ENCODE results near the gene HOXA2.

HOXA2 gene

DNA sequence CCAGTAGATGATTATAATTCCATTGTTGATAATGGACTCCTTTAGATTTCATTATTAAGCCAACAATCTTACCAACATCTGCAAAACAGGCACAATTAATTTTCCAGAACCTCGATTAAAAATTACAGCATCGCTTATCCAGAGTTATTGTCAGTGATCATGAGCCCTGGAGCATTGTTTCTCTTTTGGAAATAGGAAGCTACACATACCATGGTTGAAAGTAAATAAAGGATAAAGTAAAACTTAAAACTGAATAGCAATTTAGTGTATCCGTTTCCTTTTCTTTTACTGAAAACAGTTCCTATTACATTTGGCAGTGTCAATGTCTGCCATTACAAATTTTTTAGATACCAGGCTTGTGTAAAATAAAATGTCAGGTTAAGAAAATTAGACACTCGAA is 9.9 kb upstream of the HOXA2 start:
- Mint-ChIP-seq H3K27ac (no peak overlapping the region), H3K27me3 (no peaks in the 10 kb centered on the region), H3K4me3 (no peak overlapping the region), H3K36me3 (ENCODE audit: low read depth) (no peaks in the 10 kb centered on the region), H3K4me1 (ENCODE audit: low read depth) (no peaks in the 10 kb centered on the region), H3K9me3 (no peaks in the 10 kb centered on the region)

GRCh38 chr7:27111751-27112277 is 9.3 kb upstream of the HOXA2 start:
- Mint-ChIP-seq H3K27ac (no peak overlapping the region), H3K36me3 (ENCODE audit: low read depth) (no peaks in the 10 kb centered on the region), H3K4me3 (no peak overlapping the region), H3K4me1 (ENCODE audit: low read depth) (no peaks in the 10 kb centered on the region), H3K9me3 (no peaks in the 10 kb centered on the region), H3K27me3 (no peaks in the 10 kb centered on the region)

DNA sequence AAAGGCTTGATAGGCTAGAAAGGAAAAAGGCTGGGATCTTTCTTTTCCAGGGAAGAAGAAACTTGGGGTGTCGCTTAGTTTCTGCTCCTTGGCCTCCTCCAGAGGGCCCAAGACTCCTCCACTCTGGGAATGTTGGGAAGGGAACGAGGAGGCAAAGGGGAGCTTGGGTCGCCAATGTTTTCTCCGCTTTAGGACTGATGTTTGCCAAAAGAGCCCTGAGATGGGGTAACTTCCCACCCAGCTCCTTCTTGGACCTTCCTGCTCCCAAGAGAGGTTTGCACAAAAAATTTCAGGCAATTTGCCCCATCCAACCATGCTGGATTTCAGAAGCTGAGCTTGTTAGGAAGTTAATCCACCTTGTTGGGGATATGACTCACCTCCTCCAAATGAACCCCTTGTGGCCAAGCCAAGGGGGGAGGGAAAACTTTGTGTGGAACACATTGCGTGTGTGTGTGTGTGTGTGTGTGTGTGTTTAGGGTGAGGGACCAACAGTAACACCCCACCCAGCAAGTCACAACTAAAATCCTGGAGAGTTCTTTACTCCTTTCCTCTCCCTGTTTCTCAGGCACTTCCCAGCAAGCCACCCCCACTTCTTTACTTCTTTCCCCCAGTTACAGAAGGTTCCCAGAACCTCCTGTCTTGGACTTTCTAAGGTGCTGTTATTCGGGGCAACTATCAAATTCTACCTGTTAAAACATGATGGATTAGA is 8.7 kb upstream of the HOXA2 start:
- Mint-ChIP-seq H3K36me3 (ENCODE audit: low read depth) (no peaks in the 10 kb centered on the region), H3K4me1 (ENCODE audit: low read depth) (no peaks in the 10 kb centered on the region), H3K4me3 (no peak overlapping the region), H3K27ac (no peak overlapping the region), H3K9me3 (no peaks in the 10 kb centered on the region), H3K27me3 (no peaks in the 10 kb centered on the region)

DNA sequence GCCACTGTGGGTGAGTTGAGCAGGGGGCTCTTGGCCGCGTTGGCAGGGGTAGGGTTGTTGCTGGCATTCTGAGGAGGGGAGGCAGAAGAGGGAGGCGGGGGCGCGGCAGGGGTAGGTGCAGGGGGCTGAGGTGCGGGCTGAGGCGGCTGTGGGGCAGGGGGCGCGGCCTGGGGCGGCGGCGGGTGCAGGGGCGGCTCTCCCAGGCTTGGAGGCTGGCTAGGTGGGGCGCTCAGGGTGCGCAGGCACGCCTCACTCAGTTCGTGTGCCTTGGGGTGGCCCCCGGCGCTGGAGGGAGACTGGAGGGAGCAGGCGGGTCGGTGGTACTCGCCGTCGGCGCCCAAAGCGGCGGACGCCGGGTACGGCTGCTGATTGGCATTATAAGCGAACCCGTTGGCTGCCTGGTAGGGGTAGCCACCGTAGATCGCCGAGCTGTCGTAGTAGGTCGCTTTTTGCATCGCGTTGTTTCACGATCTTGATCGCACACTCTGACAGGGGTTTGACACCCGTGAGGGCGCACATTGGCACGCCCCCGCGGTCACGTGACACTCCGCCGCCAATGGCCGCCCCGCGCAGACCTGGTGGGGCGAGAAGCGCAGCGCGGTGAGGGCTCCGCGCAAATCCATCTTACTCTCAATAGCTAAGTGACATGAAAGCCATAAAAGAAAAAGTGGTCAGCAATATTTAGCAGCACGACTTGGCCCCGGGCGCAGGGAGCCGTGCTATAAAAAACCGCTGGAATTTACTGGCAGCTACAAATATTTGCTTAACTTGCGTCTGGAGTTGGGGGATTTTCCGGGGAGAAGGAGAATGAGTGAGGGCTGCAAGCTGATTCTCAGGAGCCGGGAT is 7.9 kb upstream of the HOXA2 start:
- no peaks in the 10 kb centered on the region for H3K36me3 Mint-ChIP-seq (ENCODE audit: low read depth)
- peaks cover 4% of the 10 kb centered on the region for H3K27me3 Mint-ChIP-seq
- H3K4me3 Mint-ChIP-seq = no peak overlapping the region
- H3K27ac Mint-ChIP-seq = no peak overlapping the region
- no peaks in the 10 kb centered on the region for H3K4me1 Mint-ChIP-seq (ENCODE audit: low read depth)
- H3K9me3 Mint-ChIP-seq = no peaks in the 10 kb centered on the region

GRCh38 chr7:27109466-27110185 is 7.1 kb upstream of the HOXA2 start:
- Mint-ChIP-seq H3K9me3 (no peaks in the 10 kb centered on the region), H3K4me3 (no peak overlapping the region), H3K27ac (no peak overlapping the region), H3K27me3 (peaks cover 12% of the 10 kb centered on the region), H3K36me3 (ENCODE audit: low read depth) (no peaks in the 10 kb centered on the region), H3K4me1 (ENCODE audit: low read depth) (no peaks in the 10 kb centered on the region)

DNA sequence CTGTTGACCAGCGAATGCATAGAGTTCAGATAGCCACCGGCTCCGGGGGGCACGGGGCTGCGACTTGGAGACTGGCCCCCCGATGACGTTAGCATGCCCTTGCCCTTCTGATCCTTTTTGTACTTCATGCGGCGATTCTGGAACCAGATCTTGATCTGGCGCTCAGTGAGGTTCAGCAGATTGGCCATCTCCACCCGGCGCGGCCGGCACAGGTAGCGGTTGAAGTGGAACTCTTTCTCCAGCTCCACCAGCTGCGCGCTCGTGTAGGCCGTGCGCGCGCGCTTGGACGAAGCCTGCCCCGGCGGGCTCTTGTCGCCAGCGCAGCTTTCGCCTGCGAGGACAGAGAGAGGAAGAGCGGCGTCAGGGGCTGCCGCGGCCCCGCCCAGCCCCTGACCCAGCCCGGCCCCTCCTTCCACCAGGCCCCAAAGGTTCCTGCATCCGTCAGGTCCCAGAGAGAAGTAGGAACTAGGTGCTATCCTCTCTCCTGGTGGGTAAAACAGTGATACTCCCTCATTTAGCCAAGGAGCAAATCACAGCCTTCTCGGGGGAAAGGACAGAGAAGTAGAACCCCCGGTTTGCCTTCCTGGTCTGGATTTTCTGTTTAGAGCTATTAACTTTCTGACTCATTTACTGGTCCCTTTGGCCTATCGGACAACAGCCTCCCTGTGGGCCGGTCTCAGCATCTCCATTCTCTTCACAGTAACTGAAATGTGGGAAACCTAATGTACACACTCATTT is 6.1 kb upstream of the HOXA2 start:
- Mint-ChIP-seq H3K4me1 (ENCODE audit: low read depth) (no peaks in the 10 kb centered on the region), H3K9me3 (no peaks in the 10 kb centered on the region), H3K36me3 (ENCODE audit: low read depth) (peaks cover 4% of the 10 kb centered on the region), H3K4me3 (no peak overlapping the region), H3K27ac (no peak overlapping the region), H3K27me3 (peaks cover 22% of the 10 kb centered on the region)

GRCh38 chr7:27107391-27108381 is 5.2 kb upstream of the HOXA2 start:
- Mint-ChIP-seq H3K27me3 (peaks cover 31% of the 10 kb centered on the region), H3K4me1 (ENCODE audit: low read depth) (peaks cover 6% of the 10 kb centered on the region), H3K36me3 (ENCODE audit: low read depth) (peaks cover 4% of the 10 kb centered on the region), H3K9me3 (no peaks in the 10 kb centered on the region), H3K4me3 (no peak overlapping the region), H3K27ac (no peak overlapping the region)

DNA sequence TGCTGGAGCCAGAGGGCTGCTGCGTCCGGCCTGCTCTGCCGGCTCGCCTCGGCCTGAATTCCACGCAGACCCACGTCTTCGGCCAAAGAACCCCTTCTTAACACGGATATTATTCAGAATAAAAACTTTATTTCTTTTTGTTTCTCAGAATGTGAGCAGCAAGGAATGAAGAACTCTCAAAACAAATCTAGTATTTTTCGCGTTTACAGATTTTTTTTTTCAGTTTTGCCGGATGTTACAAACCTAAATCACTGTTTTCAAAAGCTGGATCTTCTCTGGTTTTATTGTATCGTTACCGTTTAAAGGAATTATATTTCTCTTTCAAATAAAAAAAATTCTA is 4.4 kb upstream of the HOXA2 start:
- Mint-ChIP-seq H3K4me3 (no peak overlapping the region), H3K27me3 (peaks cover 37% of the 10 kb centered on the region), H3K27ac (no peak overlapping the region), H3K36me3 (ENCODE audit: low read depth) (peaks cover 4% of the 10 kb centered on the region), H3K9me3 (no peaks in the 10 kb centered on the region), H3K4me1 (ENCODE audit: low read depth) (peaks cover 11% of the 10 kb centered on the region)

DNA sequence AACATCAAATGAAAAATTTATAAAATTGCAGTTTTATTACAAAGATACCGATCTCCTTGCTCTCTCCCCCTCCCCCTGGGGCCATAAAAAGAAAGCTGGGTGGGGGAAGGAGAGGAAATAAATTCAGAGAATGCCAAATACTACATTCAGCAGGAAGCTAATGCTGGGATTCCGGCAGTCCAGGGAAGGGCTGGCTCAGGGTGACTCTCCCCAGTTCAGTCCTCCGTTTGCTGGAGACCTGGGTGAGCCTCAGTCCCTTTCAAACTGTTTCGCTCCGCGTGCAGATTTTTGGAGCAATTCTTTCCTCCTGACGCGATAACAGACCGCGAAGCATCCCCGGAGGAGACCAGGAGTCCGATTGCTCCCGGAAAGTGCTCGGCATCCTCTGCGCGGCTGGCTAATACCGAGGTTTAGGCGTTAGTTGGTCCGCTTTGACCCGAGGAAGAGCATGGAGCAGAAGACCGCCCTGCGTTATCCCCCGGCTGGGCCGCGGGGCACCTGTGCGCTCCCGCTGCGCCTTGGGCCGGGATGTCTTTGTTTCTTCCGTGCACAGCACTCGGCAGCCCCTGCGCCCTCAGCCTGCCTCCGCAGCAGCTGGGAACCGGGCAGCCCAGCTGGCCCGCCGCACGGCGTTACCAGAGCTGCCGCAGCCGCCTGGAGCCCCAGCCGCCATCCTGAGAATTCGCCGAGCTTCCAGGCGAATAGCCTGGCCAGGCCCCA is 3.9 kb upstream of the HOXA2 start:
- no peaks in the 10 kb centered on the region for H3K9me3 Mint-ChIP-seq
- H3K4me1 Mint-ChIP-seq (ENCODE audit: low read depth) = peaks cover 14% of the 10 kb centered on the region
- H3K36me3 Mint-ChIP-seq (ENCODE audit: low read depth) = peaks cover 4% of the 10 kb centered on the region
- H3K27ac Mint-ChIP-seq = no peak overlapping the region
- no peak overlapping the region for H3K4me3 Mint-ChIP-seq
- peaks cover 43% of the 10 kb centered on the region for H3K27me3 Mint-ChIP-seq

- no peak overlapping the region for H3K4me3 Mint-ChIP-seq
- peaks cover 7% of the 10 kb centered on the region for H3K36me3 Mint-ChIP-seq (ENCODE audit: low read depth)
- H3K27ac Mint-ChIP-seq = no peak overlapping the region
- peaks cover 14% of the 10 kb centered on the region for H3K4me1 Mint-ChIP-seq (ENCODE audit: low read depth)
- no peaks in the 10 kb centered on the region for H3K9me3 Mint-ChIP-seq
- peaks cover 51% of the 10 kb centered on the region for H3K27me3 Mint-ChIP-seq
These were observed 3.0 kb upstream of the HOXA2 start for GRCh38 chr7:27105301-27106031.

DNA sequence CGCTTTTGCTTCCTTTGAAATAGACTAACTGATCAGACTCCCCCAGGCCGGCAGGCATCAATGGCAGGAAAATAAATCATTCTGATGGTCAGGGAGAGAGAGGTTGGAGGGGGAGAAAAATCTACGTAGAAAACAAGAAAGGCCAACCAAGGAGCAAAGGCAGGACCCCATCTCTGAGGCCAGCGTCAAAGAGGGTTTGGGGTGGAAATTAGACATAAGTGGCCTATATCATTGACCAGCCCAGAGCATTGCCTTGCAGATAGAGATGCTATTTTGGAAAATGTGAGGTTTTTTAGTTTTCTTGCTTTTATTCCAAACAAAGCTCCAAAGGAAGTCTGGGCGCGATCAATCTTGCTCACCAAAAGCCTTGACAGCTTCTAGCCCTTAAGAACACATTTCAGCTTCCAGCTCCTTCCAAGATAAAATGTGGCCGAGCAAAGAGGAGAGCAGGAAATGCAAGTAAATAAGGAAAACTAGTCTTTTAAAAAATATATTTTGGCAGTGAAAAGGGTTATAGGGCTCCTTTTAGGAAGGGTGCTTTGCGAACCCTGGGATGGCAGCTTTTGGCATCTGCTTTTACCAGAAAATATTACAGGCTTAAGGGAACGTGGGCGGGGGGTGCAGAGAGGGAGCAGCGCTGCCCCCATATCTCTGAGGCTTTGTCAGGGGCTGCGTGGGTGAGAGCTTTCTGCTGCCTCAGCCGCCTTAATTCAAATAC is 2.0 kb upstream of the HOXA2 start:
- H3K36me3 Mint-ChIP-seq (ENCODE audit: low read depth) = peaks cover 10% of the 10 kb centered on the region
- H3K27ac Mint-ChIP-seq = no peak overlapping the region
- H3K9me3 Mint-ChIP-seq = no peaks in the 10 kb centered on the region
- peaks cover 61% of the 10 kb centered on the region for H3K27me3 Mint-ChIP-seq
- H3K4me3 Mint-ChIP-seq = no peak overlapping the region
- H3K4me1 Mint-ChIP-seq (ENCODE audit: low read depth) = peaks cover 14% of the 10 kb centered on the region

GRCh38 chr7:27103489-27104226 is 1.2 kb upstream of the HOXA2 start:
- Mint-ChIP-seq H3K4me3 (peak overlapping the region; percentile 37), H3K4me1 (ENCODE audit: low read depth) (peaks cover 15% of the 10 kb centered on the region), H3K27me3 (peaks cover 69% of the 10 kb centered on the region), H3K9me3 (no peaks in the 10 kb centered on the region), H3K27ac (no peak overlapping the region), H3K36me3 (ENCODE audit: low read depth) (peaks cover 10% of the 10 kb centered on the region)
